ENCODE results near the gene EXOC4.

DNA sequence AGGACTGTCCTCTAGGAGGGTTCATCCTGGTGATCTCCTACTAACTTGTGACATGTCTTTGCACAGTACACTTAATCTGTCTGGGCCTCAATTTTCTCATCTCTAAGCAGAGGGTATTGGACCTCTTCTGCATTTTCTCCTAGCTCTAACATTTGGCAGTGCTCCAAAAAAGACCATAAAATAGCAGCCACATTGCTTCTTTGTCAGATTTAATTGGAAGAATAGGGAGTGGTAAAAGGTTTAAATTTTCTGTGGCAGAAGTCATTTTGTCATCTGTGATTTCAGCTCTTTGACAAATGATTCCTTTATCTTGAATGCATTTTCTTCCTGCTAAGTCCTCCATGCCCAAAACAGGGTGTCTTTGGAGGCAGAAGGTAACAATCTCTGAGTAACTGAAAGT, 584.3 kb downstream of the EXOC4 start:
- TF ChIP-seq, protein P1, sequence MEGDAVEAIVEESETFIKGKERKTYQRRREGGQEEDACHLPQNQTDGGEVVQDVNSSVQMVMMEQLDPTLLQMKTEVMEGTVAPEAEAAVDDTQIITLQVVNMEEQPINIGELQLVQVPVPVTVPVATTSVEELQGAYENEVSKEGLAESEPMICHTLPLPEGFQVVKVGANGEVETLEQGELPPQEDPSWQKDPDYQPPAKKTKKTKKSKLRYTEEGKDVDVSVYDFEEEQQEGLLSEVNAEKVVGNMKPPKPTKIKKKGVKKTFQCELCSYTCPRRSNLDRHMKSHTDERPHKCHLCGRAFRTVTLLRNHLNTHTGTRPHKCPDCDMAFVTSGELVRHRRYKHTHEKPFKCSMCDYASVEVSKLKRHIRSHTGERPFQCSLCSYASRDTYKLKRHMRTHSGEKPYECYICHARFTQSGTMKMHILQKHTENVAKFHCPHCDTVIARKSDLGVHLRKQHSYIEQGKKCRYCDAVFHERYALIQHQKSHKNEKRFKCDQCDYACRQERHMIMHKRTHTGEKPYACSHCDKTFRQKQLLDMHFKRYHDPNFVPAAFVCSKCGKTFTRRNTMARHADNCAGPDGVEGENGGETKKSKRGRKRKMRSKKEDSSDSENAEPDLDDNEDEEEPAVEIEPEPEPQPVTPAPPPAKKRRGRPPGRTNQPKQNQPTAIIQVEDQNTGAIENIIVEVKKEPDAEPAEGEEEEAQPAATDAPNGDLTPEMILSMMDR (IDR thresholded peaks at IDR 0.05), result no peak
- TF ChIP-seq POLR2A (IDR thresholded peaks at IDR 0.05), result no peak
